HG02840 (cell line): ENCODE data around the gene ABCB4.
A peak's percentile ranks its signal among the peaks of the same experiment; 100 is the strongest.
"Not testable (repeated sequence)": the region's sequence is repeated elsewhere in the genome, so short reads cannot be mapped to it uniquely, and the experiment has no call there.

Experiments used
- ATAC-seq: cut with Tn5 transposase; IDR thresholded peaks from one replicate; pipeline ENCODE4 v1.9.1; 2021; ENCODE audit warnings: mild to moderate bottlenecking, moderate library complexity, moderate number of reproducible peaks; ENCODE audit not compliant: unreplicated experiment, low FRiP score

ABCB4 gene

DNA sequence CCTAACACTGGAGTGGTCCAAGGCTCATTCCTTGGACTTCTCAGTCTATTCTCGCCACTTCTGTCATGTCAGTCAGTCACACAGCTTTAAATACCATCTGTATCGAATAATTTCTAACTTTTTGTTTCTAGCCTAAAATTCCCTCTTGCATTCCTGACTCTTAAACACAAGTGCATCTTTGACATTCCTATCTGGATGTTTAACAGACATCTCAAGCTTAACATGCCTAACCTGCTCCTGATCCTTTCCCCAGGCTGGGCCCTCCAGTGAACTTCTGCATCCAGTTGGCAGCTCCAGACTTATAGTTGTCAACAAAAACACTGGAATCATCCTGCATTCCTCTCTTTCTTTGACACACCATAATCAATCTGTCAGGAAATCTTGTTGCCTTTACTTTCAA is 4.5 kb upstream of the ABCB4 start:
- no peak for ATAC-seq

DNA sequence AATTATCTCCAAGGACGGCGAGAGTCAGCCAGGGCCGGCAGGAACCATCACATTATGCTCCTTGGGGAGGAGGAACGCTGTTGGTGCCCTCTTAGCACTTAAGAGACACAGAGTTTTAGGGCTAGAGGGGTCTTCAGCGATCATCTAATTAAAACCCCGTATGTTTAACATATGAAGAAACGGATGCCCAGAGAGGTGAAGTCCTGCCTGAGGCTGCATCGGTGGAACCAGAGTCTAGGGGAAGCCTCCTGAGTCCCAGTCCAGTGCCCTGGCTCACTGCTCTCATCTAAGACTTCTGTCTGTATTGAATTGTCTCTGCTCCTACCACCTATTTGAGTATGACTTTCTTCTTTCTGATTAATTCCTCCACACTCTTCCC is 688 bp upstream of the ABCB4 start:
- no peak for ATAC-seq

DNA sequence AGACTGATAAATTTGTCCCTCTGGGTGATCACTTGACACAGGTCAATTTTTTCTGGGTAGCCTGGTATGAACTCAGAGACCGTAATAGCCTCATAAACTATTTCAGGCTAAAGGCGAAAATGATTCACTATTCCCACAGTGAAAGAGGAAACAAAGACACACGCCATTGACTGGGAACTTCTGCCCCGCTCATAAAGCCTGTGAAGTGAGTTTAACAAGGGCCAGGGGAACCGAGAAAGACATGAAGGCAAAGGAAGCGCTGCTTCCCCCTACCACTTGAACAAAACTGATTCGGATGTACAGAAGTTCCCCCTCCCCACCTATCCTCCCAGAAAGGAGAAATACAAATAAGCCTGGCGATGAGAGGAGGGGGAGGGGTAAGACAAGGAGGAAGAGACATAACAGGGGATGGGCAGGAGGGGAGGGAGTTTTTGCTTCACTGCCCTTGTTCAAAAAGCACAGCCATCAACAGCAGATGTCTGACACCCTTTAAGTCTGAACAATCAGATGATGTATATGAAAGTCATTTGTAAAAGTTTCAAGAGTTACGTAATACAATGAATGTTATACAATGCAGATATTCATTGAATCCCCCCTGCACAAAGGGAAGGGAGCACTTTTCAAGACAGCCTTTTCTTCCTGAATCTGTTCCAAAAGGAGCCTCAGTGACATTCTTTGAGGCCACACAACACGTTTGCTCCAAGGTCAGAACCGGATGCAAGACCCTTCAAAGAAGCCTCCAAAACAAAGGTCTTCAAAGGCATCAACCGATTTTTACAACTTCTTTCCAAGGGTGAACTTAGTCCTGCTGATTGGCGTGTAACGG is 734 bp downstream of the ABCB4 start:
- peak; percentile 77 for ATAC-seq

GRCh38 chr7:87473986-87474385 is 1.5 kb downstream of the ABCB4 start:
- ATAC-seq: peak; percentile 17

DNA sequence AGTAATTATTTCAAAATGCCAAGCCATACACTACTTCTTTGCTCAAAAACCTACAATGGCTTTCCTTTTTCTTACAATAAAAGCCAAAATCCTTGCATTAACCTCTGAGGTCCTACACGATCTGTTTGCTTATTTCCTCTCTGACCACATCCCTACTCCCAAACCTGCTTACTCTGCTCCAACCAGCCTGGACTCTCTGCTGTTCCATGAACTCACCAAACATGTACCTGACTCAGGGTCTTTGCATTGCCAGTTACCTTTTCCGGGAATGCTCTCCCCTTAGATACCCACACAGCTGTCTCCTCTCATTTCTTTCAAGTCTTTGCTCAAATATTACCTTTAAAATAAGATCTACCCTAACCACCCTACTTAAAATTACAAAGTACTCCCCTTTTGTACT is 2.3 kb downstream of the ABCB4 start:
- ATAC-seq: no peak

DNA sequence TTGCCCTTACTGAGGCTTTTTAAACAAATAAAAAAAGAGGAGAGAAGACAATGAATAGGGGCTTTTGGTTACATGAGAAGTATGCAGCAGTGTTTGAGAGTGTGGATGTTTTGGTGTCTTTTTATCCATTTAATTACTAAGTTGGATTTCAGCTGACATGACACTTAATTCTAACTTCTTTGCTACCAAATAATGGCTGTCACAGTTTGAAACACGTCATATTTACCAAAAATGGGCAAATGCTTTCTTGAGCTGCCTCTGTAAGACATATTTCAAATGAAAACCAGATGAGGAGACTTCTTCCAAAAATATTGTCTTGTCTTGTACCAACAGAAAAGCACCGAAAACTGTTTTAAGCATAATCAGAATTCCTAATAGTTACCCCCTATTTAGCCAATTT is 4.0 kb downstream of the ABCB4 start:
- no peak for ATAC-seq

DNA sequence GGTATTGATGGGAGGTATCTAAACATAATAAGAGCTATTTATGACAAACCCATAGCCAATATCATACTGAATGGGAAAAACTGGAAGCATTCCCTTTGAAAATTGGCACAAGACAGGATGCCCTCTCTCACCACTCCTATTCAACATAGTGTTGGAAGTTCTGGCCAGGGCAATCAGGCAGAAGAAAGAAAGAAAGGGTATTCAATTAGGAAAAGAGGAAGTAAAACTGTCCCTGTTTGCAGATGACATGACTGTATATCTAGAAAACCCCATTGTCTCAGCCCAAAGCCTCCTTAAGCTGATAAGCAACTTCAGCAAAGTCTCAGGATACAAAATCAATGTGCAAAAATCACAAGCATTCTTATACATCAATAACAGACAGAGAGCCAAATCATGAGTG is 6.3 kb downstream of the ABCB4 start:
- ATAC-seq: not testable (repeated sequence)

DNA sequence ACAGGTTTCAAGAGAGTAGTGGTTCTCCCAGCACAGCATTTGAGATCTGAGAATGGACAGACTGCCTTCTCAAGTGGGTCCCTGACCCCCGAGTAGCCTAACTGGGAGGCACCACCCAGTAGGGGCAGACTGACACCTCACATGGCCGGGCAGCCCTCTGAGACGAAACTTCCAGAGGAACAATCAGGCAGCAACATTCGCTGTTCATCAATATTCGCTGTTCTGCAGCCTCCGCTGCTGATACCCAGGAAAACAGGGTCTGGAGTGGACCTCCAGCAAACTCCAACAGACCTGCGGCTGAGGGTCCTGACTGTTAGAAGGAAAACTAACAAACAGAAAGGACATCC is 10.0 kb downstream of the ABCB4 start:
- not testable (repeated sequence) for ATAC-seq

DNA sequence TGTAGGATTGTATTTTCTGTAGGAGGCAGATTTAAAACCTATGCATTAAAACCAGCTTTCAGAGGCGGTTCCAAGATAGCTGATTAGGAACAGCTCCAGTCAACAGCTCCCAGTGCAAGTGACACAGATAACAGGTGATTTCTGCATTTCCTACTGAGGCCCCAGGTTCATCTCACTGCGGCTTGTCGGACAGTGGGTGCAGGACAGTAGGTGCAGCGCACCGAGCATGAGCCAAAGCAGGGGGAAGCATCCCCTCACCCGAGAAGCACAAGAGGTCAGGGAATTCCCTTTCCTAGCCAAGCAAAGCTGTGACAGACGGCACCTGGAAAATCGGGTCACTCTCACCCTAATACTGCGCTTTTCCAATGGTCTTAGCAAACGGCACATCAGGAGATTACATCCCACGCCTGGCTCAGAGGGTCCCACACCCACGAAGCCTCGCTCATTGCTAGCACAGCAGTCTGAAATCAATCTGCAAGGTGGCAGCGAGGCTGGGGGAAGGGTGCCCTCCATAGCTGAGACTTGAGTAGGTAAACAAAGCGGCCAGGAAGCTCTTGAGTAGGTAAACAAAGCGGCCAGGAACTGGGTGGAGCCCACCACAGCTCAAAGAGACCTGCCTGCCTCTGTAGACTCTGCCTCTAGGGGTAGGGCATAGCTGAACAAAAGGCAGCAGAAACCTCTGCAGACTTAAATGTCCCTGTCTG is 10.5 kb downstream of the ABCB4 start:
- ATAC-seq: not testable (repeated sequence)

GRCh38 chr7:87463982-87464381 is 11.5 kb downstream of the ABCB4 start:
- ATAC-seq: no peak

DNA sequence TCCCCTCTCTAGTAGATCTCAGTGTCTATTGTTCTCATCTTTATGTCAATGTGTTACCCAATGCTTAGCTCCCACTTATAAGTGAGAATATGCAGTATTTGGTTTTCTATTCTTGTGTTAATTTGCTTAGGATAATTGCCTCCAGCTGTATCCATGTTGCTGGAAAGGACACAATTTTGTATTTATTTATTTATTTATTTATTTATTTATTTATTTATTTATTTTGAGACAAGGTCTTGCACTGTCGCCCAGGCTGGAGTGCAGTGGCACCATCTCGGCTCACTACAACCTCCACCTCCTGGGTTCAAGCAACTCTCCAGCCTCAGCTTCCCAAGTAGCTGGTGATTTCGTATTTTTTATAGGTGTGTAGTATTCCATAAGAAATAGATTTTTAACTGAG is 15.0 kb downstream of the ABCB4 start:
- not testable (repeated sequence) for ATAC-seq

GRCh38 chr7:87459941-87460340 is 15.5 kb downstream of the ABCB4 start:
- no peak for ATAC-seq

DNA sequence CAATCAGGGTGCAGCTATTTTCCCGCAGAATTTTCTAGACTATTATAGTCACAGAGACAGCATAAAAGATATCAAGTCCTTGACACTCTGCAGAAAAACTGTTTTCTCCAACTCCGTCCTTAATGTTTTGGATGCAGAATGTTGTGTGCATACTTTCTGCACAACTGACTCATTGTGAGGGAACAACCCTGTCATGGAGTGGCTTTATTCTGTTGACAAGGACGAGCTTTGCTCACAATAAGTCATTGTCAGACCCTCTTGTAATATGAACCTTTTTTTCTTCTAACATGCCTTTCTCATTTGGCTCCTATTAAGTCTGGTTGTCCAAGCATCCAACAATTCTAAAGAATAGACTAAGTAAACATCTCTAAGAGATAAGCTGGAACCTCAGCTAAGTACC is 17.3 kb downstream of the ABCB4 start:
- ATAC-seq: no peak

- no peak for ATAC-seq
Observed at GRCh38 chr7:87456247-87456646, 19.2 kb downstream of the ABCB4 start.

- ATAC-seq: no peak
Observed at GRCh38 chr7:87452279-87452678, 23.2 kb downstream of the ABCB4 start.

DNA sequence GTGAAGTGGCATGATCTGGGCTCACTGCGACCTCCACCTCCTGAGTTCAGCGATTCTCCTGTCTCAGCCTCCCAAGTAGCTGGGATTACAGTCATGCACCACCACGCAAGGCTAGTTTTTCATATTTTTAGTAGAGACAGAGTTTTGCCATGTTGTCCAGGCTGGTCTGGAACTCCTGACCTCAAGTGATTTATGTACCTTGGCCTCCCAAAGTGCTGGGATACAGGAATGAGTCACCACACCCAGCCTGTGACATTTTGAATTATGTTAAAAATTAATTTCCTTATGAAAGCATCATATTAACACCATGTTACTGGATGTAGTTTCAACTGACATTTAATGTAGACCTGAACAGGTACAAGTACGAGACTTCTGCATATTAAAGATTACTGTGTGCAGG is 24.3 kb downstream of the ABCB4 start:
- no peak for ATAC-seq

DNA sequence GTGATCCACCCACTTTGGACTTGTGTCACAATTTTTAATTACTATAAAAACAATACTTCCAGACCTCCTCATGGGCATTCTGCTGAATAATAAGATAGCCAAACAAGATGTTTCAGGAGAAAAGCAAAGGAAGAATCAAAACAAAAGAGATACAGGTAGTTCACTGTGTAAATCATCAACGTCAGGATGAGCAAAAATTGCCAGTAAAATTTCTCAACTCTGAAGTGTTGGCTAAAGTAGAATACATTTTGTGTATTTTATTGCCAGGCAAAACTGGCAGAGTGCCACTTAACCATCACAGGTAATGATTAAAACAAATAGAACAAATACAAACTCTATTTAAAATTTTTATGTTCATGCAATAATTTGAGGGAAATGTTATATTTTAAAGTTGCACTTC is 24.8 kb downstream of the ABCB4 start:
- no peak for ATAC-seq

- ATAC-seq: no peak
Observed at GRCh38 chr7:87448388-87448787, 27.1 kb downstream of the ABCB4 start.

DNA sequence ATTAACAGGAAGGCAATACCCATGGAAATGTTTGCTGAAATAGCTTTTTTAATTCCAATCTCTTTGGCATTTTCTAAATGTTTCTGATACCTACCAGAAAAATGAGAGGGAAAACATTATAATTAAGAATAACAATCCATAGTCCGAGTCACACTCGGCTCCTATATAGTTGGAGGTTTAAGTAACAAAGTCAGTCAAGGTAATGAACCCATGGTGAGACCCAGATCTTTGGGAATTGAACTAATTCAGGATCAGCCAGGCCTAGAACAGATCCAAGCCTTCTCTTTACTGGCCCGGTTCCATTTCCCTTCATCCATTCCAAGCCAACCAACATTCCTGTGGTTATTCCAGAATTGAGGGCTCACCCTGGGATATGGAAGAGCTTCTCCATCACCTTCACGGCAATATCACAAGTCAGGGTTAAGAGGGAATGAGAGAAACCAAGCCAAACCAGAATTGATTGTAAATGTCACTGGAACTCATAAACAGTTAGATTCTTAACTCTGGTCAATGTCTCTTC is 28.3 kb downstream of the ABCB4 start:
- no peak for ATAC-seq

DNA sequence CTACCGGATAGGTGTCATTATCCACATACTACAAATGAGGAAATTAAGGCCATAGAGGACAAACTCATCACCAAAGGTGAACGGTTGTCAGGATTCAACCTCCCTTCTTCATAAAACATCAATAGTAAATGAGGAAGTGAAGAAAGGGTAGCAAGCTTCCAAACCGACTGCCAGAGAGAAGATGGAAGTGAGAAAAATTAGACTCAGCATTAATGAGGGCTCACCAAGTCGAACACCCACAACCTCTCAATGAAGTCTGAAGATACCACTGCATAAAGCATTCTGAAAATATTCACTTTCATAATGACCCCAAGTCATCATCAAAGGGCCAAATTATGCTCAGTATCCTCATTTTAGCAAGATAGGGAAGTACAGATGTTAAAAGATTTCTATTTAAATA is 29.6 kb downstream of the ABCB4 start:
- ATAC-seq: peak; percentile 68

DNA sequence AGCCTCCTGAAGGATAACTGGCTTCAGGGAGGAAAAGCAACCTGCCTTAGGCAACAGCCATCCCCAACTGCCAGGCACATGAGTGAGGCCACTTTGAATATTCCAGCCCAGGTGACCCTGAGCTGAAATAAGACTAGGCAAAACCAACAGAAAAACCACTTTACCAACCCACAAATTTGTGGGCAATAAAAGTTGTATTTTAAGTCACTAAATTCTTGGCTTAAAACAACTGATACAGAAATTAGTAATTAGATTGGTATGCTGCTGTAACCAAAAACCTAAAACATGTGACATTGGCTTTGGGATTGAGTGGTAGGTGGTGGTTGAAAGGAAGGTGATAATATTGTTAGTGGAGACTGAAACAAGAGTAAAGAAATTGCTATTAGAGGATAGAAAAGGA is 39.9 kb downstream of the ABCB4 start:
- ATAC-seq: no peak

DNA sequence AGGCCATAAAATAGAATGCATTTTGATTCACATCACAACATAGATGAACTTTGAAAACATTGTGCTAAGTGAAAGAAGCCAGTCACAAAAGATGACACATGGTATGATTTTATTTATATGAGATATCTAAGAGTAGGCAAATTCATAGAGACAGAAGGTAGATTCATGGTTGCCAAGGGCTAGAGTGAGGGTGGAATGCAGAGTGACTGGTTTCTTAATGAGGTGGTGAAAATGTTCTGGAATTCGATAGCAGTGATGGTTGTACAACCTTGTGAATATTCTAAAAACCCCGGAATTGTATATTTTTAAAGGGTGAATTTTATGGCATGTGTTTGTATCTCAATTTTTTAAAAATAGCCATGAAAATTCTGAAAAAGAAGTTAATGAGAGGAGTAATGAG is 42.9 kb downstream of the ABCB4 start:
- no peak for ATAC-seq
